Stimulated activated naive CD8-positive, alpha-beta T cell treated with anti-CD3 and anti-CD28 coated beads, Interleukin-15, Interleukin-2, amounts not matched to agents 100 U/mL and 50 U/mL, for 24 hours (primary cell): ENCODE measurements around the gene TMEM150B.
A peak's percentile ranks its signal among the peaks of the same experiment; 100 is the strongest.

Experiments
- ATAC-seq: fragments of 150-1000 bp; cut with Tn5 transposase; one replicate; pipeline ENCODE4 v1.10.0; 2021
- DNase-seq: peaks from one replicate; pipeline ENCODE4 v3.0.0; 2021

Gene TMEM150B

GRCh38 chr19:55354698-55355212 is 29.6 kb upstream of the TMEM150B start, which contains the start of gene COX6B2:
COX6B2 (minus strand) TSS chr19:55354719; CDS start chr19:55354521, 198 bp downstream.
- ATAC-seq (no peak), DNase-seq (no peak)

DNA sequence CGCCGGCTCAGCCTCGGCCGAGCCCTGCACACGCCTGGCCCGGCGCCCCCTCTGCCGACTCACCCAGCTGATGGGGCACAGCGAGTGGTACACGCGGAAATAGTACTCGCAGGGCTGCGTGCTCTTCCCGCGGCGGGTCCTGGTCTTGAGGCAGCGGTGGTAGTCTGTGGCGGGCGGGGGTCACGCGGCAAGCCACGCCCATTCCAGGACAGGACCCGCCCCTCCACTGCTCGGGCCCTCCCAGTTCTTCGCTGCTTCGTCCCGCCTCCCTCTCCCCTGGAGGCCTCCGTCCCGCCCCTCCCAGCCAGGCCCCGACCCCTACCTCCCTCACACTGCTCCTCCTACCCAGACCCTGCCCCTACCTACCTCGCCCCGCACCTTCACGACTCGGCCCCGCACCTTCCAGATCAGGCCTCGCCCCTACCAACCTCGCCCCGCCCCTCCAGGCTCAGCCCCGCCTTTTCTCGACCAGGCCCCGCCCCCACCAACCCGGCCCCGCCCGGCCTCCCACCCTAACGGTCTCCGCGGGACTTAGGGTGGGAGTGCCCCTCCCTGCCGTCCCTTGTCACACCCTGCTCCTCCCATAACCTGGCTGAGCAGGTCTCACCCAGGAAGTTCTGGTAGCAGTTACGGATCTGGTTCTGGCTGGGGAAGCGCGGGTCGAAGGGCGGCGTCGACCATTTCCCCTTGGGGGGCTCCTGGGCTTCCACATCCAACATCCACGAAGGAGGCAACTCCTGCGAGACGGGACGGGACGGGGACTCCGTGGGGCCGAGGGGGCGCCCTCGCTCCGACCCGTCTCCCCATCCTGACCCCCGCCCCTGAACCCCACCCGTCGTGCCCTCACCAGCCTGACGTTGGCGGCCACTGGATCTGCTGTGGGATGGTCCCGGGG is 28.9 kb upstream of the TMEM150B start:
- ATAC-seq, result peak; percentile 82
- peak; percentile 77 for DNase-seq

DNA sequence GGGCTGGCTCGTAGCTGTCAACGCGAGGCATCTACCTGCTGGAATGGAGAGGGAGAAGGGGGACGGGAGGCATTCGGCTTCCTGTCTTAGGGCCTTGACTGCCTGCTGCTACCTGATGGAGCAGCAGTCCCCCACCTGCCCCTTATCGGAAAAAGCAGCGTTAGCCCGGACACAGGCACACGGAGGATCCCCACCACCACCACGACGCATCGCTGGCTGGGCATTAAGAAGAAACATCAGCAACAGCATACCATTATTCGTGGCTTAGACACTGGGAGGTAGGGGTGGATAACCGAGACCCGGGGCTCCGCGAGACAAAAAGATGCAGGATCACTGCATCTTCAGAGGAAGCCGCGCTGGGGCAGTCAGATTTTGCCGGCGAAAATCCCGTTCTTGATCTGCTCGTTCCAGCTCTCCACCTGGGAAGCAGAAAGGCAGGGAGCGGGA is 28.2 kb upstream of the TMEM150B start:
- no peak for ATAC-seq

GRCh38 chr19:55352549-55353145 is 27.5 kb upstream of the TMEM150B start:
- no peak for DNase-seq
- no peak for ATAC-seq

More for the DNA sequence above, 28.2 kb upstream of the TMEM150B start:
- no peak for DNase-seq

GRCh38 chr19:55352040-55352439 is 26.9 kb upstream of the TMEM150B start:
- DNase-seq, result no peak
- no peak for ATAC-seq

DNA sequence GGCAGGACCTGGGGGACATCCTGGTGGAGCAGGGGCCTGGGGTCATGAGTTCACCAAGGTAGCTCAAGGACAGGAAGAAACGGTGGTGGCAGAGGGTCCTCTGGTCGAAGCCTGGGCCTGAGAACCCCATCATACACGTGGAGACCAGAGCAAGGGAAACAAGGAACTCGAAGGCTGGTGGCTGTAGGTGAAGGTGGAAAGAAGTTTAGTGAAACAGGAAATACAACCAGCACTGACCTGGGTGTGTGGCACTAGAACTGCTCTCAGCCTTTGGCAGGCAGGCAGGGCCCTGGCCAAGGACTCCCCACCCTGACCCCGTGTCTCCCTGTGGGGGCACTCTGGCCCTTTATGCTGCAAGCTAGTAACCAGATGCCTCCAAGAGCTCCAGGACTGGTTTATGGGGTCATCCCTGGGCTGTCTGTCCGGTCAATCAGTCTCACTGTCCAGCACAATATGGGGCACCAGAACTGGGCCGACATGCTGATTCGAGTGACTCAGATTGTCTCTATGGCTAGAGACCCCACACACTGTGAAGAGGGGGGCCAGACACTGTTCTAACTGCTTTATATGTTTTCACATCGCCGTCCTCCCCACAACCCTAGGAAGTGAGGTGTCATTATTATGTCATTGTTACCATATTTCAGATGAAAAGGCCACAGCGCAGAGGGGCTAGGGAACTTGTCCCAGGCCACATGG is 25.6 kb upstream of the TMEM150B start:
- no peak for DNase-seq
- no peak for ATAC-seq

DNA sequence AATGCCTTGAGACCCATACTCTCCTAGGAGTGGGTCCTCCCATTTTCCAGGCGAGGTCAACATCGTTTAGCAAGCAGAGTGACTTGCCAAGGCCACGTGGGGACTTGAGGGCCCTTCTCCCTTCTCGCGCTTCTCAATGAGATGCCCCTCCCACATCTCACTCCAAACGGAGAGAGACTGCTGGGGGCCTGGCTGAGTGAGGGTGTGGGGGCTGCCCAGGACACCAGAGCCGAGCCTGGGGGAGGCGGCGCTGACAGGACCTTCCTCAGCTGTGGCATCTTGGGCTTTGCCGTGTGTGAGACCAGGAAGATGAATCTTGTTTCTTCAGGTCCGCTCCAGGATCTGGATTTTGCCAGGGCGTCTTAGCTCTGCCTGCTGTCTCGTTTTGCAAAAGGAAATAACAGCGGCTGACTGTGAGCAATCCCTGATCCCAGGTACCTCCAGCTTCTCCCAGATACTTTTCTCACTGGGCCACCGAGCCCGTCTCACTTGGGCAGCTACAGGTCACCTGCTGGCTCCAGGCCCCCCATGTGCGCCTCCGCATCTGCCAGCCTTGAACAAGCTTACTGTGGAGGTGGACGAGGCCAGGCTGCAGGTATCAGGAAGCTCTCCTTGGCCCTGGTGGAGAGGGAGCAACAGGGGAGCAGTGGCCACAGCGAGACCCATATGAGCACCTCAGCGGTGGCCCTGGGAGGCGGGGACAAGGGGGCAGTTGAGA is 23.3 kb upstream of the TMEM150B start:
- no peak for ATAC-seq
- DNase-seq, result no peak

- no peak for DNase-seq
- ATAC-seq, result no peak
Observed at GRCh38 chr19:55347442-55348009, 22.4 kb upstream of the TMEM150B start.

GRCh38 chr19:55346725-55347441 is 21.7 kb upstream of the TMEM150B start:
- ATAC-seq, result no peak
- DNase-seq, result no peak

GRCh38 chr19:55345818-55346724 is 20.9 kb upstream of the TMEM150B start:
- ATAC-seq (no peak), DNase-seq (no peak)

GRCh38 chr19:55345101-55345817 is 20.1 kb upstream of the TMEM150B start:
- DNase-seq (no peak), ATAC-seq (no peak)

DNA sequence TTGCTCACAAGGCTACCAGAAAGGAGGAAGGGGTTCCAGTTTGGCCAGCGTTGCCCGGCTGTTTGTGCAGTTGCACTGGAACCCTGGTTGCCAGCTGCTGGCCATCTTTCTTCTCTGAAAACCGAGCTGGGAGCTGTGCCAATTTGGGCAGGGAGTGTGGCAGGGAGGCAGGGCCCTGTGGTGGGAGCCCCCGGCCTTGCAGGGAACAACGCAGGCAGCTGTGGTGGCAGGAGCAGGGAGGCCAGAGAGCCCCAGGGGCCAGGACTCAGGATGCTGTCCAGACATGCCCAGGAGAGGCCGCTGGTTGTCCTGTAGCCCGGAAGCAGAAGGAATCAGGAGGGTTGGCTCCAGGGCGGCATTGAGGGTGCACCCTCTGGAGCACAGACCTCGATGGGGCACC is 19.3 kb upstream of the TMEM150B start:
- DNase-seq (no peak), ATAC-seq (no peak)

DNA sequence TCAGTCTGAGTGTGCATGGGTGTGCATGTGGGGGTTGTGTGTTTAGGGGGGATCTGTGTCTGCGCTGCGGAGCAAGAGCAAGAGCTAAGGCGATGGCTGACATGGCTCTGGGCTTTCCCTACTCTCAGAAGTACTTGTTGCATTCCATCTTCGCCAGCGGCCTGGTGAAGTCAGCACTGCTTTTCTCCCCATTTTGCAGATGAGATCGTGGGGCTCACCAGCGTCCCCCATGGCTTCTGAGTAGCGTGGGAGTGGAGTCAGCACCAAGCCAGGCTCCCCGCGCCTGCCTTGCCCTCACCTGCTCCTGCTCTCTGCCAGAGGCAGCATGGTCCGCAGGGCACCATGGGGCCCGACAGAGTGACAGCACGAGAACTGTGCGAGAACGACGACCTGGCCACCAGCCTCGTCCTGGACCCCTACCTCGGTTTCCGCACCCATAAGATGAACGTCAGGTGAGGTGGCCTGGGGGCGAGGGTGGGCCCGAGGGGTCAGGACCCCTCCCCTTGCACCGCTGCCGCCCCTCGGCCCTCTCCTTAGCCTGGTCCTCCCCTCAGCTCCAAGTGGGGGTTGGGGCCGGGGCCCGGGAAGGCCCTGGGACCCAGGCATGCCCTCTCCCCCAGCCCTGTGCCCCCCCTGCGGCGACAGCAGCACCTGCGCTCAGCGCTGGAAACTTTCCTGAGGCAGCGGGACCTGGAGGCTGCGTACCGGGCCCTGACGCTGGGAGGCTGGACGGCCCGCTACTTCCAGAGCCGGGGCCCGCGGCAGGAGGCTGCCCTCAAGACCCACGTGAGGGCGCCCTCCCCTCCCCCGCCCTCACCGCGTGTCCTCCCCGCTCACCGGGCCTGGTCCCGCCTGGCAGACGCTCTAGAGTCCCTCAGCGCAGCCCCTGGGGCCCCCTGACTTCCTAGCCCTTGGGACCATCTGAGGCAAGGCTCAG is 16.7 kb upstream of the TMEM150B start:
- DNase-seq (no peak), ATAC-seq (no peak)

DNA sequence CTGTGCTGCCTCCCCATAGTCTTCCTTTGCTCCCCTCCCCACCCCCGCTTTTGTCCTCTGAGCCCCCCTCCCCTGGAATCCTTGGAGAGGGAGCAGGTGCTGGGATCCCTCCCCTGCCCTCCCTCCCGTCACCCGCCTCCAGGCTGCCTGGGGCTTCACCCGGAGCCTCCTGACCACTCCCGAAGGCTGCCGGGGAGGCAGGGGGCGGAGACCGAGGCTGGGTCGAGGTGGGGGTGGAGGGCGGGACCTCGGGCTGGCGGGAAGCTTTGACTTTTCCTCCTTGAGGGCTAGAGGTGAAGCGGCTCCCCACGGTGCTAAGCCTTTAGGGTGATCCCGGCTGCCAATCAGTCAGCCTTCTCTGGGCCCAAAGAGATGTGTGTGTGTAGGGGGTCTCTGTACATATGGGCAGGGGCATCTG is 16.0 kb upstream of the TMEM150B start:
- DNase-seq, result peak; percentile 85
- ATAC-seq, result peak; percentile 3

- ATAC-seq (no peak), DNase-seq (peak; percentile 48)
Observed at GRCh38 chr19:55340784-55341147, 15.6 kb upstream of the TMEM150B start.

GRCh38 chr19:55339889-55340783 is 15.0 kb upstream of the TMEM150B start:
- ATAC-seq, result no peak
- peak; percentile 53 for DNase-seq
